ENCODE measurements around the gene ARHGAP31.

DNA sequence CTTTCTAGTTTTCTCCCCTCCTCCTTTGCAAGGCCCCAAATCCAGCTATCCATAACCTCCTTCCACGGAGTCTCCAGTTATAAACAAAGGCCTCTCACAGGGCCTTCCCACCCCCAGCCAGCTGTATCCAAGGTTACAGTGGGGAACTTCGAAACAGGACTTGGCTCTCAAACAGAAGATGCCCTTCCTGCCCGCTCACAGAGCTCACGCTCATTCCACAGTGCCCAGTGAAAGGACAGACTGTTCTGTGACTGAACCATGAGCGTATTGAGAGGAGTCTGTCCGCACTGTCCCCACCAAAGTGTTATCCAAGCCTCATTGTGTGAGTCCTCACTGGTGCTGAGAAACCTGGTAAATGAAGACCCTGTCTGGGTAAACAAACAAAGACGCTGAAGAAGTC is 35.4 kb downstream of the ARHGAP31 start:
- TF ChIP-seq, protein P1, sequence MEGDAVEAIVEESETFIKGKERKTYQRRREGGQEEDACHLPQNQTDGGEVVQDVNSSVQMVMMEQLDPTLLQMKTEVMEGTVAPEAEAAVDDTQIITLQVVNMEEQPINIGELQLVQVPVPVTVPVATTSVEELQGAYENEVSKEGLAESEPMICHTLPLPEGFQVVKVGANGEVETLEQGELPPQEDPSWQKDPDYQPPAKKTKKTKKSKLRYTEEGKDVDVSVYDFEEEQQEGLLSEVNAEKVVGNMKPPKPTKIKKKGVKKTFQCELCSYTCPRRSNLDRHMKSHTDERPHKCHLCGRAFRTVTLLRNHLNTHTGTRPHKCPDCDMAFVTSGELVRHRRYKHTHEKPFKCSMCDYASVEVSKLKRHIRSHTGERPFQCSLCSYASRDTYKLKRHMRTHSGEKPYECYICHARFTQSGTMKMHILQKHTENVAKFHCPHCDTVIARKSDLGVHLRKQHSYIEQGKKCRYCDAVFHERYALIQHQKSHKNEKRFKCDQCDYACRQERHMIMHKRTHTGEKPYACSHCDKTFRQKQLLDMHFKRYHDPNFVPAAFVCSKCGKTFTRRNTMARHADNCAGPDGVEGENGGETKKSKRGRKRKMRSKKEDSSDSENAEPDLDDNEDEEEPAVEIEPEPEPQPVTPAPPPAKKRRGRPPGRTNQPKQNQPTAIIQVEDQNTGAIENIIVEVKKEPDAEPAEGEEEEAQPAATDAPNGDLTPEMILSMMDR (IDR thresholded peaks at IDR 0.05), result no peak
- no peak for TF ChIP-seq POLR2A (IDR thresholded peaks at IDR 0.05)
